Glutamatergic neuron (in vitro differentiated cells): ENCODE measurements around the gene APOH. TPM values are rescaled to one million over a fixed set of nuclear protein-coding genes. Genes with fewer than 3 reads are reported as not detected.

Source experiments
- DNase-seq: peaks from one replicate; pipeline ENCODE4 v3.0.0; 2022
- H3K27ac Mint-ChIP-seq: one replicate; pipeline ENCODE4 v1.8.0; 2020; ENCODE audit warnings: mild to moderate bottlenecking, mixed read lengths, inconsistent platforms; ENCODE audit not compliant: unreplicated experiment
- H3K27me3 Mint-ChIP-seq: one replicate; pipeline ENCODE4 v1.8.0; 2020; ENCODE audit warnings: mild to moderate bottlenecking, moderate library complexity, mixed read lengths, inconsistent platforms; ENCODE audit not compliant: unreplicated experiment
- H3K36me3 Mint-ChIP-seq: one replicate; pipeline ENCODE4 v1.8.0; 2020; ENCODE audit warnings: mild to moderate bottlenecking, mixed read lengths, inconsistent platforms; ENCODE audit not compliant: unreplicated experiment
- H3K4me1 Mint-ChIP-seq: one replicate; pipeline ENCODE4 v1.8.0; 2020; ENCODE audit warnings: mild to moderate bottlenecking, low read depth, mixed read lengths, inconsistent platforms; ENCODE audit not compliant: unreplicated experiment
- H3K4me3 Mint-ChIP-seq: one replicate; pipeline ENCODE4 v1.8.0; 2020; ENCODE audit warnings: mild to moderate bottlenecking, mixed read lengths, inconsistent platforms; ENCODE audit not compliant: unreplicated experiment
- H3K9me3 Mint-ChIP-seq: one replicate; pipeline ENCODE4 v1.8.0; 2020; ENCODE audit warnings: mild to moderate bottlenecking, moderate library complexity, mixed read lengths, inconsistent platforms; ENCODE audit not compliant: unreplicated experiment
- total RNA-seq: library from RNA; stranded (reverse); fragmentation: NEBNext Ultra II Directional; extraction: Animal tissue kit (Norgen Biotek cat#: 25700); gene quantifications from one replicate; pipeline ENCODE4 v1.2.1, GENCODE V29; 2021; ENCODE audit not compliant: unreplicated experiment
- TF ChIP-seq, protein P1 (sequence below): fragments of 200-600 bp; sonication (generic); IDR thresholded peaks from one replicate; pipeline ENCODE4 v1.5.0; 2021; ENCODE audit not compliant: partially characterized antibody, unreplicated experiment

The APOH gene
- total RNA-seq, 1 donor from 2014 or later = not detected

GRCh38 chr17:66272811-66273585 is 43.8 kb upstream of the APOH start:
- Mint-ChIP-seq H3K36me3 (peaks cover 11% of the 10 kb centered on the region), H3K4me1 (peaks cover 2% of the 10 kb centered on the region), H3K4me3 (no peak overlapping the region), H3K9me3 (peaks cover 3% of the 10 kb centered on the region), H3K27ac (no peak overlapping the region), H3K27me3 (peaks cover 2% of the 10 kb centered on the region)
- TF ChIP-seq, protein P1, sequence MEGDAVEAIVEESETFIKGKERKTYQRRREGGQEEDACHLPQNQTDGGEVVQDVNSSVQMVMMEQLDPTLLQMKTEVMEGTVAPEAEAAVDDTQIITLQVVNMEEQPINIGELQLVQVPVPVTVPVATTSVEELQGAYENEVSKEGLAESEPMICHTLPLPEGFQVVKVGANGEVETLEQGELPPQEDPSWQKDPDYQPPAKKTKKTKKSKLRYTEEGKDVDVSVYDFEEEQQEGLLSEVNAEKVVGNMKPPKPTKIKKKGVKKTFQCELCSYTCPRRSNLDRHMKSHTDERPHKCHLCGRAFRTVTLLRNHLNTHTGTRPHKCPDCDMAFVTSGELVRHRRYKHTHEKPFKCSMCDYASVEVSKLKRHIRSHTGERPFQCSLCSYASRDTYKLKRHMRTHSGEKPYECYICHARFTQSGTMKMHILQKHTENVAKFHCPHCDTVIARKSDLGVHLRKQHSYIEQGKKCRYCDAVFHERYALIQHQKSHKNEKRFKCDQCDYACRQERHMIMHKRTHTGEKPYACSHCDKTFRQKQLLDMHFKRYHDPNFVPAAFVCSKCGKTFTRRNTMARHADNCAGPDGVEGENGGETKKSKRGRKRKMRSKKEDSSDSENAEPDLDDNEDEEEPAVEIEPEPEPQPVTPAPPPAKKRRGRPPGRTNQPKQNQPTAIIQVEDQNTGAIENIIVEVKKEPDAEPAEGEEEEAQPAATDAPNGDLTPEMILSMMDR = no peak
- DNase-seq = no peak

- H3K9me3 Mint-ChIP-seq = peaks cover 3% of the 10 kb centered on the region
- TF ChIP-seq, protein P1 = no peak
- no peak overlapping the region for H3K27ac Mint-ChIP-seq
- H3K36me3 Mint-ChIP-seq = peaks cover 11% of the 10 kb centered on the region
- H3K4me3 Mint-ChIP-seq = no peak overlapping the region
- H3K4me1 Mint-ChIP-seq = peaks cover 2% of the 10 kb centered on the region
- DNase-seq = no peak
- peaks cover 5% of the 10 kb centered on the region for H3K27me3 Mint-ChIP-seq
These were observed 42.3 kb upstream of the APOH start for GRCh38 chr17:66271512-66271911.

DNA sequence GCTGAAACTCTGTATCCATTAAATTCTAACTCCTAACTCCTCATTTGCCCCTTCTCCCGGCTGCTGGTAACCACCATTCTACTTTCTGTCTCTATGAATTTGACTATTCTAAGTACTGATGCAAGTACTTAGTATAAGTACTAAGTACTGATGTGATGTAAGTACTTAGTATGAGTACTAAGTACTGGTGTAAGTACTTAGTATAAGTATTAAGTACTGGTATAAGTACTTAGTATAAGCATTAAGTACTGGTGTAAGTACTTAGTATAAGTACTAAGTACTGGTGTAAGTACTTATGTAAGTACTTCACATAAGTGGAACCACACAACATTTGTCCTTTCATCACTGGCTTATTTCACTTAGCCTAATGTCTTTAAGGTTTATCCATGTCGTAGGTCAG is 40.9 kb upstream of the APOH start:
- Mint-ChIP-seq H3K9me3 (peaks cover 5% of the 10 kb centered on the region), H3K4me3 (no peak overlapping the region), H3K27ac (no peak overlapping the region), H3K4me1 (peaks cover 2% of the 10 kb centered on the region), H3K36me3 (peaks cover 11% of the 10 kb centered on the region), H3K27me3 (peaks cover 6% of the 10 kb centered on the region)
- no peak for DNase-seq
- TF ChIP-seq, protein P1 = no peak

- no peak overlapping the region for H3K27ac Mint-ChIP-seq
- H3K36me3 Mint-ChIP-seq = peaks cover 17% of the 10 kb centered on the region
- H3K4me1 Mint-ChIP-seq = peaks cover 2% of the 10 kb centered on the region
- H3K27me3 Mint-ChIP-seq = peaks cover 4% of the 10 kb centered on the region
- peaks cover 7% of the 10 kb centered on the region for H3K9me3 Mint-ChIP-seq
- no peak for DNase-seq
- H3K4me3 Mint-ChIP-seq = no peak overlapping the region
- TF ChIP-seq, protein P1 = no peak
These were observed 39.2 kb upstream of the APOH start for GRCh38 chr17:66268247-66268927.

DNA sequence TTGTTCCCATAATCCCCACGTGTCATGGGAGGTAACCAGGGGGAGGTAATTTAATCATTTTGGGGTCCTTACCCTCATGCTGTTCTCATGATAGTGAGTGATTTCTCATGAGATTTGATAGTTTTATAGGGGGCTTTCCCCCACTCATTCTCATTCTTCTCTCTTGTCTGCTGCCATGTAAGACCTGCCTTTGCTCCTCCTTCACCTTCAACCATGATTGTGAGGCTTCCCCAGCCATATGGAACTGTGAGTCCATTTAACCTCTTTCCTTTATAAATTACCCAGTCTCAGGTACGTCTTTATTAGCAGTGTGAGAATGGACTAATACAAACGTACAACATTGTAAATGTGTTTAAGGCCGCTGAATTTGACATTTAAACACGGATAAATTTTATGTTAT is 35.5 kb upstream of the APOH start:
- TF ChIP-seq, protein P1 = no peak
- Mint-ChIP-seq H3K4me1 (no peaks in the 10 kb centered on the region), H3K27ac (no peak overlapping the region), H3K4me3 (no peak overlapping the region), H3K9me3 (peaks cover 5% of the 10 kb centered on the region), H3K27me3 (peaks cover 4% of the 10 kb centered on the region), H3K36me3 (peaks cover 12% of the 10 kb centered on the region)
- DNase-seq = no peak
